Effector memory CD4-positive, alpha-beta T cell (primary cell): Measurements from ENCODE around the gene MIEF1.
A peak's percentile ranks its signal among the peaks of the same experiment; 100 is the strongest.

ENCODE experiments used
- DNase-seq, 3 donors: peaks; one replicate each; pipeline ENCODE4 v3.0.0-alpha.2; 2020
- H3K27ac ChIP-seq: 2 replicates; pipeline ENCODE4 v1.7.0; 2013; ENCODE audit warnings: mild to moderate bottlenecking, low read length, moderate library complexity; ENCODE audit not compliant: insufficient read depth, poor library complexity, severe bottlenecking
- H3K27me3 ChIP-seq: replicated peaks from 2 replicates; pipeline ENCODE4 v1.7.0; 2013; ENCODE audit warnings: mild to moderate bottlenecking, low read length; ENCODE audit not compliant: insufficient read depth, control insufficient read depth, poor library complexity, severe bottlenecking
- H3K36me3 ChIP-seq: 2 replicates; pipeline ENCODE4 v1.7.0; 2013; ENCODE audit warnings: mild to moderate bottlenecking, low read length, moderate library complexity; ENCODE audit not compliant: control insufficient read depth, insufficient read depth
- H3K4me1 ChIP-seq: 2 replicates; pipeline ENCODE4 v1.7.0; 2013; ENCODE audit warnings: low read length, mild to moderate bottlenecking; ENCODE audit not compliant: control insufficient read depth, insufficient read depth, poor library complexity, severe bottlenecking
- H3K4me3 ChIP-seq: 2 replicates; pipeline ENCODE4 v1.7.0; 2013; ENCODE audit warnings: low read length, low read depth, mild to moderate bottlenecking; ENCODE audit not compliant: insufficient read depth, poor library complexity, severe bottlenecking
- H3K9me3 ChIP-seq: 2 replicates; pipeline ENCODE4 v1.7.0; 2013; ENCODE audit warnings: mild to moderate bottlenecking, low read length, moderate library complexity; ENCODE audit not compliant: control insufficient read depth

The MIEF1 gene

DNA sequence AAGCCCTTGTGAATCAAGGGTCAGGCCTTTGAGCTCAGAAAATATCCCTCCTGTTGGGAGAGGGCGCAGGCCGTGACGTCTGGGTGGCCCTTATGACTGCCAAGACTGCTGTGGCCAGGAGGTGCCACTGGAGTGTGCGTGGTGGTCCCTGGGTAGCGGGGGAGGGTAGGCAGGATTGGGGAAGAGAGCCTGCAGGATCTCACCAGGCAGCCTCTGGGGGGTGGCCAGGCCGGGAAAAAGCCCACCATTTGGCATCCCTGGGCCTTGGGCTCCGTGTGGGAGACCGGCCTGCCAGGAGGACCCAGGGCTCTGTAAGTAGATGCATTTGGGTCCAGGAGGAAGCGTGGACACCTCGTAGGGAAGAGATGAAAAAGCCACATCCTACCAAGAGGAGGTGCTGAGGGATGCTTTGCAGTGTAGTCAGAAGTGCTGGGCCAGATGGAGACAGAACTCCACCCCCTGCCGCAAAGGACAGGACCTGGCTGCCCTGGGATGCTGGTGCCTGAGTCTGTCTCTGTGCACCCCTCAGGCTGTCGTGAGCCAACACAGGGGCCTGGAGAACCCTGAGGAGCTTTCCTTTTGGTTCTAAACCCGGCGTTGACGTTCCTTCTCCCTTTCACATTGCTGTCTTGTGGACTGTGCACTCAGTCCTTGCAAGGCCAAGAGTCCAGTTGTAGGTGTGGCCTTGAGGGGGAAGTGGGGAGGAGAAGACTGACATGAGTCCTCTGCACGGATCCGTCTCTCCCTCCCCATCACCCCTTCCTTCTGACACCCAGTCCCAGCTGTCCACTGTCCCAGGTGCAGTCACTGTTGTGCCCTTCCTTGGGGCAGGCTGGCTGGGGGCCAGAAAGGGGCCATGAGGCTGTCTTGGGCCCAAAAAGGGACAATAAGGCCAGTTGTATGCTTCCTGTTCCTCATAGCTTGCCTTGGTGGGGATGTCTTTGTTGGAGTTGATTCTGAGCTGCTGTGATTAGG lies 12.7 kb upstream of the MIEF1 start:
- H3K9me3 ChIP-seq = no peaks in the 10 kb centered on the region

DNA sequence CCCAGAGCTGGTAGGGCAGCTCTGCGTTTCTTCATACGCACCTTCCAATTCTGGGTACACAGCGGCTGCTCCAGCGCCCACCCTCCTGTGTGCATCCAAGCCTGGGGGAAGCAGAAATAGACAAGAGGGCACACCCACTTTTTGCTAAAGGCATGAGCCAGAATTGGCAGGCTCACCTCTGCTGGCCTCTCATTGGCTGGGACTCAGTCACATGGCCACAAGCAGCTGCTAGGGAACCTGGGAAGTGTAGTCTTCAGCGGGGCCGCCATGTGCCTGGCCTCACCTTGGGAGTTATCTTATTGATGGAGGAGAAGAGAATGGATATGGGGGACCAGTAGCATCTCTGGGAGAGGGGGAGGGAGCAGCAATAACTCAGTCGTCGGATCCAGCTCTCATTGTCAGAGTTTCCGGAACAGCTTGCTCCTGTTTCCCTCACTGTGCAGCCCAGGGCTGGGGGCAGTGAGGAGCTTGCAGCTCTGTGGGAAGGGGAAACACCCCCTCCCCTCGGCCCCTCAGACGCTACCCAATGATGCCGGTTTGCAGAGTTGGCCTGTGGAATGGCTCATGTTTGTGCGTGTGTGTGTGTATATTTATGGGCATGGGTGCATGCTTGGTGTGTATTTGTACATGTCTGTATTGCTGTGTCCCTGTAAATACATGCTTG lies 11.8 kb upstream of the MIEF1 start:
- Histone ChIP-seq H3K27me3 (no peaks in the 10 kb centered on the region), H3K4me1 (no peaks in the 10 kb centered on the region), H3K9me3 (no peaks in the 10 kb centered on the region), H3K4me3 (no peak overlapping the region), H3K36me3 (no peaks in the 10 kb centered on the region), H3K27ac (no peak overlapping the region)
- DNase-seq = peak; percentile 41 to 69 (median 66)

More for the DNA sequence above, 12.7 kb upstream of the MIEF1 start:
- no peaks in the 10 kb centered on the region for H3K27me3 ChIP-seq
- H3K36me3 ChIP-seq = no peaks in the 10 kb centered on the region
- no peaks in the 10 kb centered on the region for H3K4me1 ChIP-seq
- no peak overlapping the region for H3K4me3 ChIP-seq
- DNase-seq = no peak
- H3K27ac ChIP-seq = no peak overlapping the region

DNA sequence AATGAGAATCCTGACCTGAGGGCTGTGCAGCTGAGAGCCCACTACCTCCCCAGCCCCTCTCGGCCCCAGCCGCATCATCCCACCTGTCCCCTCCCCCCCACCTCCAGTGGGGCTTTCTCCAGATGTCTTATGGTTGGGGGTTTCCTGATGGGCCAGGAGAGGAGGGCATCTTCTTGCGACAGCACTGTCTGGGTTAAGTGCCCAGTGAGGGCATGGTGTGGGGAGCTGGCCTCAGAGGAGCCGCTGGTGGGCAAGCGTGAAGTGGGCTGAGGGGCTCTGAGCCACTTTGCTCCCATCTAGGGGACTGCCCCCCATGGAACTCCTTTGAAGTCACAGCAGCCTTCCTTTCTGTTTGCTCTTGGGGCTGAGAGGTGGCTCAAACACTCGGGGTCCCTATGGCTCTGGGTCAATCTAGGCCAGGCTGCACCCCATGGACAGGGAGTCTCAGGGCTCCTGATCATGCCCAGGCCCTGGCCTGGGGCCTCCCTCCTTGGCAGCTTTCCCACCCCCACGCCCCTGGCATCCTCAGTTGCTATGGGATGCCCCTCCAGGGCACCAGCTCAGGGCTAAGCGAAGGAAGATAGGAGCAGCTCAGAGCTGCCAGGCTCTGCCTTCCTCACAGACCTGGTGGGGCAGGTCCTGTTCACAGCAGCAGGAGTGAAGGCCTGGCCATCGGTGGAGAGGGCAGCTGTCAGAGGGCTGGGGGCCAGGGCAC lies 11.0 kb upstream of the MIEF1 start:
- H3K27me3 ChIP-seq = no peaks in the 10 kb centered on the region
- H3K36me3 ChIP-seq = no peaks in the 10 kb centered on the region
- no peak overlapping the region for H3K4me3 ChIP-seq
- no peak overlapping the region for H3K27ac ChIP-seq
- DNase-seq = no peak
- H3K4me1 ChIP-seq = no peaks in the 10 kb centered on the region
- H3K9me3 ChIP-seq = no peaks in the 10 kb centered on the region

DNA sequence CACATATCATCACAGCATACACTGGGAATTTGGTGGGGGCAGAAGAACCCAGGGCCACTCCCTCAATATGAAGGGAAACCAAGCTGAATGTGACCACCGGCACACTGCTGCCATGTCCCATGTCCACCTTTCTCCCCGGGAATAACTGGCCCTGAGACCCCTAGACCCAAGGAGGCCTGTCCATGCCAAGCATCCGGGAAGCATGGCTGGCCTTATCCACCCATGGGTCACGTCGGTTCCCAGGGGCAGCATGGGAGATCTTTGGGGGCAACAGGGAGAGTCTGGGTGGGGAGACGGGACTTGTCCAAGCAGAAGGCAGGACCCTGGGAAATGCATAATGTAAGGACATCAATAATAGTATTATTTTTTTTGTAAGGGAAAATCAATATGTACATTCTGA lies 10.4 kb upstream of the MIEF1 start:
- H3K27me3 ChIP-seq = no peaks in the 10 kb centered on the region
- no peaks in the 10 kb centered on the region for H3K9me3 ChIP-seq

DNA sequence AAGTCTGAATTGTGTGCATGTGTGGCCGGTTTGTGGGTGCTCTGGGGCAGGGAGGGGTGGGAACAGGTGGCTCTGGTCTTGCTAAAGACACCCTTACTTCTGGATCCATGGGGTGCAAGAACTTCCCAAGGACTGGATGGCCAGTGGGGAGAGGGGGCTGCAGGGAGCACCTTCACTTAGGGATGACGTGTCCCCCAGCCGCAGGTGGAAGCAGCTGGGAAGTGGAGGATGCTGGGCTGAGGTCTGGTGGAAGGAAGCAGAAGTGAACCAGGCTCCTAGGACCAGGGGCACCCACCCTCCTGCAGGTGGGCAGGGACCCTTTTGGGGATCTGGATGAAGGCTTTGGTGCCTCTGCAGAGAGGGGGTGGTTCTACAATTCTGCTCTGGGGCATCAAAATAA lies 9.9 kb upstream of the MIEF1 start:
- no peak for DNase-seq
- no peak overlapping the region for H3K4me3 ChIP-seq
- H3K4me1 ChIP-seq = no peaks in the 10 kb centered on the region
- no peaks in the 10 kb centered on the region for H3K27me3 ChIP-seq
- H3K36me3 ChIP-seq = no peaks in the 10 kb centered on the region
- H3K9me3 ChIP-seq = no peaks in the 10 kb centered on the region
- no peak overlapping the region for H3K27ac ChIP-seq

More for the DNA sequence above, 10.4 kb upstream of the MIEF1 start:
- DNase-seq = no peak
- no peaks in the 10 kb centered on the region for H3K36me3 ChIP-seq
- H3K4me1 ChIP-seq = no peaks in the 10 kb centered on the region
- H3K27ac ChIP-seq = no peak overlapping the region
- no peak overlapping the region for H3K4me3 ChIP-seq

DNA sequence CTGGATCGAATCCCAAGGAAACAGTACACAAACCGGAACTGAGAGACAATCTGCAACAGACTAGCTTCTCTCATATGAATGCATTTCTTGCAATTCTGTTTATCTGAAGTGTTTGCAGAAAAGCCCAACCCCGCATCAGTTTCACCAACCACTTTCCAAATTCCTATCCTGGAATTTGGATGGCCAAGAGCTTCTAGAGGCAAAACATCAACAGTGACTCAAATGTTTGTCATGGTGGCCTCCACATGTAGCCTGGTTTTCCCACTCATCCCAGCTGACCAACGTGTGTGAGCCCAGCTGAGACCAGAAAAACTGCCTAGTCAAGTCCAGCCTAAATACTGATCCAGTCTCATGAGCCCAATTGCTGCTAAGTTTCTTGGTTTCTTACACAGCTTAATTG lies 8.3 kb upstream of the MIEF1 start:
- Histone ChIP-seq H3K27ac (no peak overlapping the region), H3K9me3 (no peaks in the 10 kb centered on the region), H3K4me3 (no peak overlapping the region), H3K36me3 (no peaks in the 10 kb centered on the region), H3K4me1 (no peaks in the 10 kb centered on the region), H3K27me3 (no peaks in the 10 kb centered on the region)
- DNase-seq = no peak

DNA sequence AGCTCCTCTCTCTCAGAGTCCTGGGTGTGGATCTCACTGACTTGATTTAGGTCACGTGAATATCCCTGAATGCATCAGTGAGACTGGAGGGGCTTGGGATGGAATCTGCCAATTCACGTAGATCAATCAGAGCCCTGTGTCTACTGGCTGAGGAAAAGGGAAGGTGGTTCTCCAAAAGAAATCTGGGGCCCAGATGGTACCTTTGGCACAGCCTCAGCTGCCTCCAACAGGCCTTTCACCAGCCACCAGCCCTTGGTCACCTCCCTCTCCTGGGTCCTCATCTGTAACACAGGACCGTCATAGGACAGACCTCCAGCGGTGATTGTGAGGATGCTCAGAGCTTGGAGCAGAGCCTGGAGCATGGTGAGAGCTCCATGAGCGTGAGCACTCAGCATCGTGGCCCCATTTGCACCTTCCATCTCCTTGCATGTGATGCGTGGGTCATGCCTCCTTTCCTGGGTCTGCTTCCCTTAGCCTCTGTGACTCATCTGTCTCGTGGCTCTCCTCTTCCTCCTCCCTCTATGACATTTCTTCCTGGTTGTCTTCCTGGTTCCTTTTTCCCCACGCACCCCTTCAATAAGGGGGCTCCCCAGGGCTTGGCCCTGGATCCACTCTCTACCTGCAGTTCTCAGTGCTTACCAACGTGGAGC lies 7.5 kb upstream of the MIEF1 start:
- no peak overlapping the region for H3K4me3 ChIP-seq
- no peaks in the 10 kb centered on the region for H3K27me3 ChIP-seq
- H3K36me3 ChIP-seq = no peaks in the 10 kb centered on the region
- H3K4me1 ChIP-seq = no peaks in the 10 kb centered on the region
- no peak for DNase-seq
- no peak overlapping the region for H3K27ac ChIP-seq
- no peaks in the 10 kb centered on the region for H3K9me3 ChIP-seq

DNA sequence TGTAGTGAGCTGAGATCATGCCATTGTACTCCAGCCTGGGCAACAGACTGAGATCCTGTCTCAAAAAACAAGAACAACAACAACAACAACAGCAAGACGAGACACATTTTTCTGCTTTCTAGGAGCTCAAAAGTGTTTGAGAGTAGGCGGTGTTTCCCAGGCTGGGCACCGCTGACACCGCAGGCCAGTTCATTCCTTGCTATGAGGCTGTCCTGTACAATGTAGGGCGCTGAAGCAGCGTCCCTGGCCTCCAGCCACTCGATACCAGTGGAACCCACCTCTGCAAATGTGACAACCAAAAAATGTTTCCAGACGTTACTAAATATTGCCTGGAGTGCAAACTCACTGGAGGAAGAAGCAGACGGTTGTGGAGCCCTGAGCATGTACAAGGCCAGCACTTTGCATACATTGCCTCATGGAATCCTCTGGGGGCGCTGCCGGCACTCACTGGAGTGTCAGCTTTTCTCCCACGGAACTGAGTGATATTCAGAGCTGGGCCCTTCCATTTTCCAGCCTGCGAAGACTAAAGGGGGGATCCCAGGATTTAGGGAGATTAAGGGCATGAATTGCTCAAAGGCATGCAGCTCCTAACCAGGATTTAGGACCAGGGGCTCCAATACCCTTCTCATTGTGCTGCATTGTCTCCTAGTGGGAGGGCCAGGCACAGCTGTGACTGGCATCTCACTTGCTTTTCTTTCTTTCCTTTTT lies 5.8 kb upstream of the MIEF1 start:
- no peaks in the 10 kb centered on the region for H3K9me3 ChIP-seq
- peak in 2 of 3 donors; percentile 14 to 16 for DNase-seq
- H3K27ac ChIP-seq = no peak overlapping the region
- no peak overlapping the region for H3K4me3 ChIP-seq
- no peaks in the 10 kb centered on the region for H3K4me1 ChIP-seq
- H3K27me3 ChIP-seq = no peaks in the 10 kb centered on the region
- H3K36me3 ChIP-seq = no peaks in the 10 kb centered on the region

DNA sequence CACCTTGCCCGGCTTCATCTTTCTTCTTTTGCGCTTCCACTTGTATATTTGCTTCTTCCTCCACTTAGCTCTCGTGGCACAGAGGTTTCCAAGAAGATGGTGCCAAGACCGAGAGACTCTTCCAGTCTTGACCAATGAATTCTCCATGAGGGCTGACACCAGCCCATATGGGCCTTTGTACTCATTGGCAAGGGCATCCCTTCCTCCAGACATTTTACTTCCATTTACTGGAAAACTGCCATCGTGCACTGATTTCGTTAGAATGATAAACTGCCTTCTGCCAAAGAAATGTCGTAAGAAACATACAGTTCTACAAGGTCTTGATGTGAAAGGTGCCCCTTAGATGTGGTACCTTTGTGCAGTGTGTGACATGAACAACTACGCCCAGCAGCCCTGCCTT lies 4.7 kb upstream of the MIEF1 start:
- Histone ChIP-seq H3K4me1 (no peaks in the 10 kb centered on the region), H3K27me3 (no peaks in the 10 kb centered on the region), H3K4me3 (no peak overlapping the region), H3K9me3 (no peaks in the 10 kb centered on the region), H3K27ac (no peak overlapping the region), H3K36me3 (no peaks in the 10 kb centered on the region)
- no peak for DNase-seq
